ENCODE results near the gene COBL. TPM values are rescaled to one million over a fixed set of nuclear protein-coding genes. Genes with fewer than 3 reads are reported as not detected.
A peak's percentile ranks its signal among the peaks of the same experiment; 100 is the strongest.

COBL gene
- total RNA-seq, 2 donors from 2014 or later, result not detected

DNA sequence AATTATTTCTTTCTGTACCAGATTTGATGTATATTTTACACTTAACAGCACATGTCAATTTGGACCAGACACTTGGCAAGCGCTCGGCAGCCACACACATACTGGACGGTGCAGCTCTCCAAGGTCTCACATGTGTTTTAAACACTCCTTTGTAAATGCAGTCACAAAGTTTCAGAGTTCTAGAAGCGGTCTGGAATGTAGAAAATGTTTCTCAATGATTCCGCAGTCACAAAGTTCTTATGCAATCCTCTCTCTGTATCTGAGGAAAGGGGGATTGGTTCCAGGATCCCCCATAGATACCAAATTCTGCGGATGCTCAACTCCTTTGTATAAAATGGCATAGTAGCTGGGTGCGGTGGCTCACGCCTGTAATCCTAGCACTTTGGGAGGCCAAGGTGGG, 280.9 kb downstream of the COBL start:
- H3K9me3 Mint-ChIP-seq, result no peaks in the 10 kb centered on the region
- no peak for DNase-seq (ENCODE audit: low spot score in 2 of 2)
- no peaks in the 10 kb centered on the region for H3K36me3 Mint-ChIP-seq
- no peak for ATAC-seq
- no peak overlapping the region for H3K27ac Mint-ChIP-seq

DNA sequence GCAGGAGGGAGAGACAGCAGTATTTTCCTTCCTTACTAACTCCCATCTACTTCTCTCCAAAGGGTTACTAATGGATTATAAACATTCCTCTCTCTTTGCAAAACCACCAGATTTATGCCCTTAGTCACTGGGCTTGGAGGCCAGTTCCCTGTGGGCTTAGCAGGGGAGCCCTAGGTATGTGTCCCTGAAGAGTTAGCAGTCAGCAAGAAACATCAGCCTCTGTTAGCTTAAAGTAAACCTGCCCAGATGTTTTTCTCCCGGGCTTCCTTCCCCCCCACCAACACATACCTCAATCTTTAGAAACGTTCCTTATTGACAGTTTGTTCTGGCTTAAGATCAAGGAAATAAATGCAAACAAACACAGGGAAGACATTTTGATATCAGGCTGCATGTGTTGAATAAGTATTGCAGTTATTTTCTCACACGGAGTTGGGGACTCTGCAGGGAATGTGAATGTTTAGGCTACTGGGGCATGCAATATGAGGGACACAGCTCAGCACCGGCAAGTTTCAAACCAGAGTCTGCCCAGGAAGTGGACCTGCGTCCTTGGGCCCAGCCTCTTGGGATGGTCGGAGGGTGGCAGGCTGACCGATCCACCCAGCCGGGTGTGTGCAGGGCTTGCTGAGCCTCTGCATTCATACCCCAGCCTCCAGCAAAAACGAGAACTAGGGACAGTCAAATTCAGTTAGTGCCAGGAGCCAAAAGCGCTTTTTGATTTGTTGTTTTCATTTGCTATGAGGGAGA, 281.9 kb downstream of the COBL start:
- DNase-seq (ENCODE audit: low spot score in 2 of 2), result no peak
- Mint-ChIP-seq H3K27ac (no peak overlapping the region), H3K9me3 (no peaks in the 10 kb centered on the region), H3K36me3 (no peaks in the 10 kb centered on the region)
- ATAC-seq, result no peak

- no peak for DNase-seq (ENCODE audit: low spot score in 2 of 2)
- Mint-ChIP-seq H3K9me3 (no peaks in the 10 kb centered on the region), H3K36me3 (no peaks in the 10 kb centered on the region), H3K27ac (no peak overlapping the region)
- ATAC-seq, result no peak
Observed at GRCh38 chr7:51033727-51034520, 282.7 kb downstream of the COBL start.

GRCh38 chr7:51031791-51032515, 284.7 kb downstream of the COBL start:
- Mint-ChIP-seq H3K27ac (peak overlapping the region in 1 of 2 donors; percentile 20), H3K36me3 (no peaks in the 10 kb centered on the region), H3K9me3 (no peaks in the 10 kb centered on the region)
- no peak for DNase-seq (ENCODE audit: low spot score in 2 of 2)
- ATAC-seq, result no peak

- no peaks in the 10 kb centered on the region for H3K9me3 Mint-ChIP-seq
- no peak for ATAC-seq
- no peak overlapping the region for H3K27ac Mint-ChIP-seq
- no peak for DNase-seq (ENCODE audit: low spot score in 2 of 2)
- no peaks in the 10 kb centered on the region for H3K36me3 Mint-ChIP-seq
Observed at GRCh38 chr7:51031216-51031615, 285.4 kb downstream of the COBL start.

DNA sequence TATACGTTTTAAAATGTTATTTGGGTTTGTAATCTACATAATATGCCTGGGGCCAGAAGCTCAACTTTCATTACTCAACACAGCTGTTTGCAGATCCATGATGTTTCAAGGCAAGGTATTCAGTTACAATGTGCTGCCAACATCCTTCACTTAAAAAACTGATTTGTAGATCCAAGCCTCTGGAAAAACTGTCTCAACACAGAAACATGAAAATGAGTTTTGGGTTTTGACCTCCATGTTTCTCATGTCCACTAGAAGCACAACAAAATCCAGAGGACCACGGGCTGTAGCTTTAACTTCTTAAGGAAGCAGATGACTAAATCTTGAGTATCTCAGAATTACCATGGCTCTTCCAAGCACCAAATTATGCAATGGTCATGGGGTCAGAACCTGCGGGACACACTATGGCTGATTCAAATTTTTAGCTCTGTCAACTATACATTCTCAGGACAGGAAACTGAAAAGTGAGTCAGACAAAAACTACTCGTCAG, 286.9 kb downstream of the COBL start:
- H3K36me3 Mint-ChIP-seq, result no peaks in the 10 kb centered on the region
- no peak overlapping the region for H3K27ac Mint-ChIP-seq
- ATAC-seq (no peak), DNase-seq (ENCODE audit: low spot score in 2 of 2) (no peak)
- H3K9me3 Mint-ChIP-seq, result no peaks in the 10 kb centered on the region

GRCh38 chr7:51029131-51029530, 287.5 kb downstream of the COBL start:
- ATAC-seq (no peak), DNase-seq (ENCODE audit: low spot score in 2 of 2) (no peak)
- Mint-ChIP-seq H3K9me3 (no peaks in the 10 kb centered on the region), H3K36me3 (no peaks in the 10 kb centered on the region), H3K27ac (no peak overlapping the region)

- H3K27ac Mint-ChIP-seq, result no peak overlapping the region
- no peak for ATAC-seq
- no peaks in the 10 kb centered on the region for H3K9me3 Mint-ChIP-seq
- H3K36me3 Mint-ChIP-seq, result no peaks in the 10 kb centered on the region
- no peak for DNase-seq (ENCODE audit: low spot score in 2 of 2)
Observed at GRCh38 chr7:51027935-51028830, 288.4 kb downstream of the COBL start.

DNA sequence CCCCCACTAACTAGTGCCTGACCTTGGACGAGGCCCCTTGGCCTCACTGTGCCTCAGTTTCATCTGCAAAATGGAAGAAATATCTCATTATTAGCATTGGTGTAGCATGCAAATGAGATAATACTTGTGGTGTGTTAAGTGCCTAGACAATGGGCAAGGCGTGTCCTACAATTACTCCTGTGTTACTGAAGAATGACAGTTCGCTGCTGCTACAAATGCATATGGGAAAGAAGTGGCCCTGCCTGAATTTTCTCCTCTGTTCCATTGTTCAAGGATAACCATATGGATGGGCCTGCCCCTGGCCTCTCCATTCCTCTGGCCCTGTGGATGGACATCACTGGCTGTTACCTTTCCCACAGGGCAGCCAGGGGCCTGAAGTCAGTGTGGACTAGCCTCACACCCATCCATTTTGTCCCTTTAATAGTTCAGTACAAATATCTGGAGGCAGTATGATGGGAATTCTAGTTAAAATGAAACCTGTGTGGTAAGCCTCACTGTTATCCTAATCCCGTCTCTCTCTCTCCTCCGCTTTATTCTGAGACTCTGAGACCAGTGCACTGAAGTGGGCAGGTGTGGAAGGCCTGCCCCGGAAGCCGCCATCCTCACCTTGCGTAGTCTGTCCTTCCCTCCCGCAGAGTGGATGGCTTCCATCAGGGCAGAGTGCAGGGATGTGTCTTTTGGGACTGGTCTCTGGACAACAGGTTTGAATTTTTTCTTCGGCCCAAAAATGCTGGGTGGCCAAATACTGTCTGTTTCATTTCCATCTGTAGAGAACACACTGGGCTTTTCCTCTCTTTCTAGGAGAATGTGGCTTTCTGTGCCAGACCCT, 289.3 kb downstream of the COBL start:
- DNase-seq (ENCODE audit: low spot score in 2 of 2) (no peak), ATAC-seq (no peak)
- Mint-ChIP-seq H3K36me3 (no peaks in the 10 kb centered on the region), H3K9me3 (no peaks in the 10 kb centered on the region), H3K27ac (peak overlapping the region in 1 of 2 donors; percentile 36)

DNA sequence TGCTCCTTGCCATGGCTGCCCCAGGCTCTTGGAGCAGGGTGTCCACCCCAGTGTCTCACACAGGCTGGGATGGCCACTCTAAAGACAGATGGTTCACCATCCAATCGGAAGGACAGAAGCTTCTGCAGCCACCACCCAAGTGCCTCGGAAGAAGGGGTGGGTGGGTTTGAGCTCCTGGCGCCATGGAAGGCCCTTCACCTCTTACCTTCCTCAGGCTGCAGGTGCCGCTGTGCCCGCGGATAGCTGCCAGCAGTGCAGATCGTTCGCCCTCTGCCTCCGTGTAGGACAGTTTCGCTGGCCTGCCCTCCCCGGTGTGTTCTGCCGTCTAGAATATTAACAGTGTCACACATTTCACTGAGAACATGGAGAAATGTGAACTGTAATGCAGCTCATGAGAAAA, 290.3 kb downstream of the COBL start:
- Mint-ChIP-seq H3K27ac (no peak overlapping the region), H3K36me3 (no peaks in the 10 kb centered on the region)
- no peak for ATAC-seq

DNA sequence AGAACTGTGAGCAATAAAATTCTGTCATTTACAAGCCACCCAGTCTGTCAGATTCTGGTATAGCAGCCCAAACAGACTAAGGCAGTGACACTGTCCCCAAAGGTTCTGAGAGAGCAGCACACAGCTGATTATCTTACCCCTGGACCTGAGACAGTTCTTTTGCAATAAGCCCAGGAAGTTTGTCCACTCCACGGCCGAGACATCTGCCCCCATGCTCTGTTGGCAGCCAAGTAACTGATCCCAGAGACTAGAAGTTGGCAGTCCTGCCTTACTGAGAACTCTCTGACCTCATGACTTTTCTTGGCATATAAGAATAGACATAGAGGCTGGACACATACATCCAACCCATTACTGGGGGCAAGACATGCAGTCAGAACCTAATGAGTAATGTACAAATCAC, 290.9 kb downstream of the COBL start:
- Mint-ChIP-seq H3K36me3 (no peaks in the 10 kb centered on the region), H3K9me3 (no peaks in the 10 kb centered on the region), H3K27ac (no peak overlapping the region)
- ATAC-seq, result no peak
- DNase-seq (ENCODE audit: low spot score in 2 of 2), result no peak

More for the DNA sequence above, 290.3 kb downstream of the COBL start:
- no peaks in the 10 kb centered on the region for H3K9me3 Mint-ChIP-seq
- DNase-seq (ENCODE audit: low spot score in 2 of 2), result no peak

DNA sequence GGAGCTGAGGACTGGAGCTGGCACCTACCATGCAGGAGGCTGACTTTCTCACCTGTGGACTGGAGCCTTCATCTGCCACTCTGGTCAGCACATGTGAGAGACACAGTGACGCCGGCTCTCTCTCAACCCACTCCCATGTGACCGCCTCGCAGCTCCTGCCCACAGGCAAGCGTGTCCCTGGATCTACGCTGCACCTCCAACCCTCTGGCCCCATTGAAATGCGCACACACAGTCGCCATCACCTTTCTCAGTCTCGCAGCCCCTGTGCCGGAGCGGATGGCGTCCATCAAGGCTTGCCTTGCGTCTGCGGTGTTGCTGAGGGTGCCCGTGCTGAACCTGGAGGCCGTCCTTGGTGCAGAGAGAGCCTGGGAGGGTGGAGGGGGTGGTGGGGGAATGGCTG, 291.7 kb downstream of the COBL start:
- no peak for DNase-seq (ENCODE audit: low spot score in 2 of 2)
- H3K27ac Mint-ChIP-seq, result no peak overlapping the region
- ATAC-seq, result no peak
- no peaks in the 10 kb centered on the region for H3K36me3 Mint-ChIP-seq
- no peaks in the 10 kb centered on the region for H3K9me3 Mint-ChIP-seq

DNA sequence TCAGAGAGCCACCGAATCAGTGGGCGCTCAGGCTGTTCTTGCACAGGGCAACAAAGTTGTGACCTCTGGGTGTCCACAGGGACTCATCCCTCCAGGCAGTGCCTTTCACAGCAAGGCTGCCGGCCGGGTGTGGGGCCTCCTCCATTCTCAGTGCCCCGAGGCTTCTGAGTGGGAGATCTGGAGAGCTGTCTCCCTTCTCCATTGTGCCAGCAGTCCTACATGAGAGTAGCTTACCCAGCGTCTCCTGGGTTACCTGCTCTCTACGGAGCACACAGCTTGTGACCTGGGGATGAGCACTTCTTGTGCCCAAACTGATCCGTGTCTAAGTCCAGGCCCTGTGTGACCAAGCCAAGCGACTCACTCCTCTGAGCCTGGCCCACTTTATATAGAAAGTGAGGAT, 293.1 kb downstream of the COBL start:
- ATAC-seq, result no peak
- H3K27ac Mint-ChIP-seq, result no peak overlapping the region
- no peaks in the 10 kb centered on the region for H3K36me3 Mint-ChIP-seq
- H3K9me3 Mint-ChIP-seq, result no peaks in the 10 kb centered on the region
- no peak for DNase-seq (ENCODE audit: low spot score in 2 of 2)

DNA sequence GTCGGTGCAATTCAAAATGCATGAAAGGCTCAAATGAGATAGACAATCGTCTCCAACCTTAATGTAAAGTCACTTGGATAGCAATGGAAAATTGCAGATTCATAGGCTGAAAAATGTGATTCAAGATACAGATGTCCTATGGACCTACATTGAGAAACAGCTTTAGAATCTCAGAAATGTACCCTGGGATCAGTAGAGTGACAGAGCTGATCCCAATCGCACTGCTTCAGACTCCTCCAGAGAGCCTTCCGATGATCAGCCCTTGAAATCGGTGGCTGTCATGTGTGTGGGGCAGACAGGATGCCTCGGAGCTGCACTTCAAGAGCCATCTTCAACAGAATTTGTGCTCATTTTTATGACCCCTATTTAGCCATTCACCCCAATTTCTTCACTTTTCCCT, 293.8 kb downstream of the COBL start:
- Mint-ChIP-seq H3K36me3 (no peaks in the 10 kb centered on the region), H3K27ac (no peak overlapping the region), H3K9me3 (peaks cover 2 to 4% of the 10 kb centered on the region in 2 donors)
- ATAC-seq (no peak), DNase-seq (ENCODE audit: low spot score in 2 of 2) (no peak)

- no peak for ATAC-seq
- Mint-ChIP-seq H3K36me3 (no peaks in the 10 kb centered on the region), H3K9me3 (peaks cover 3 to 4% of the 10 kb centered on the region in 2 donors), H3K27ac (no peak overlapping the region)
- DNase-seq (ENCODE audit: low spot score in 2 of 2), result no peak
Observed at GRCh38 chr7:51021906-51022570, 294.6 kb downstream of the COBL start.
